GM23338 (cell line): ENCODE results near the gene KRTAP4-8.
"Not testable (repeated sequence)": the region's sequence is repeated elsewhere in the genome, so short reads cannot be mapped to it uniquely, and the experiment has no call there.

Experiments used
- CREB1 ChIP-seq: fragments of 250-450 bp; sonication (Bioruptor Pico); IDR thresholded peaks from 2 replicates; pipeline ENCODE4 v1.5.0; 2020; ENCODE audit warnings: low read depth, mild to moderate bottlenecking, moderate library complexity
- CTCF ChIP-seq, 2 experiments: fragments of 200-600 bp in 1 of 2; sonication (generic) in 1 of 2; conservative IDR thresholded peaks; 2 replicates each; pipeline versions ENCODE4 v1.5.1 to v1.6.1; 2016 to 2017; ENCODE audit warnings: antibody characterized with exemption in 2 of 2, low read depth in 2 of 2, mild to moderate bottlenecking in 2 of 2, moderate library complexity in 1 of 2
- ETS1 ChIP-seq: IDR thresholded peaks from 2 replicates; pipeline ENCODE4 v1.6.1; 2016; ENCODE audit warnings: antibody characterized with exemption
- EZH2 ChIP-seq: fragments of 200-600 bp; sonication (generic); IDR thresholded peaks from one replicate; pipeline ENCODE4 v1.8.0; 2017; ENCODE audit warnings: antibody characterized with exemption, mild to moderate bottlenecking, low read depth; ENCODE audit not compliant: unreplicated experiment
- EZH2phosphoT487 ChIP-seq: fragments of 200-600 bp; sonication (generic); IDR thresholded peaks from one replicate; pipeline ENCODE4 v1.8.1; 2018; ENCODE audit warnings: antibody characterized with exemption; ENCODE audit not compliant: unreplicated experiment
- JUNB ChIP-seq: IDR thresholded peaks from one replicate; pipeline ENCODE4 v1.6.1; 2016; ENCODE audit warnings: antibody characterized with exemption; ENCODE audit not compliant: unreplicated experiment
- POLR2AphosphoS5 ChIP-seq: IDR thresholded peaks from 2 replicates; pipeline ENCODE4 v1.6.1; 2016; ENCODE audit warnings: antibody characterized with exemption, low read depth
- REST ChIP-seq: IDR thresholded peaks from one replicate; pipeline ENCODE4 v1.6.1; 2018; ENCODE audit warnings: antibody characterized with exemption; ENCODE audit not compliant: unreplicated experiment
- STAT1 ChIP-seq: IDR thresholded peaks from one replicate; pipeline ENCODE4 v1.6.1; 2016; ENCODE audit warnings: antibody characterized with exemption; ENCODE audit not compliant: unreplicated experiment
- ZNF114 ChIP-seq: fragments of 250-450 bp; sonication (Bioruptor Pico); IDR thresholded peaks from 2 replicates; pipeline ENCODE4 v1.5.0; 2020; ENCODE audit warnings: mild to moderate bottlenecking, moderate library complexity
- ZNF331 ChIP-seq: fragments of 250-450 bp; sonication (Bioruptor Pico); IDR thresholded peaks from 2 replicates; pipeline ENCODE4 v1.5.0; 2020; ENCODE audit warnings: low read depth, mild to moderate bottlenecking, moderate library complexity
- ZNF462 ChIP-seq: fragments of 250-450 bp; sonication (Bioruptor Pico); IDR thresholded peaks from 2 replicates; pipeline ENCODE4 v1.5.0; 2020; ENCODE audit warnings: mild to moderate bottlenecking, moderate library complexity

GRCh38 chr17:41088760-41089352, 9.1 kb downstream of the KRTAP4-8 start:
- not testable (repeated sequence) for TF ChIP-seq EZH2; CREB1 (CRISPR knock-in tag); CTCF (conservative IDR thresholded peaks at IDR 0.05; ENCODE audit: low read depth in 2 of 2); ETS1; REST; POLR2AphosphoS5; EZH2phosphoT487; STAT1; ZNF114 (CRISPR knock-in tag); JUNB; ZNF331; ZNF462
